H1 (cell line): Measurements from ENCODE around the gene TRAF3IP3. TPM values are rescaled to one million over a fixed set of nuclear protein-coding genes. Genes with fewer than 3 reads are reported as not detected.

Experiments used
- CTCF ChIP-seq, 3 experiments: IDR thresholded peaks; 1 replicate in 2 of 3; 2 replicates in 1 of 3; pipeline versions ENCODE4 v1.5.1 to v1.6.1; 2011; ENCODE audit warnings: low read length in 3 of 3, mild to moderate bottlenecking in 3 of 3, inconsistent platforms in 2 of 3, low read depth in 1 of 3, moderate library complexity in 1 of 3; ENCODE audit not compliant: insufficient read depth in 1 of 3; ENCODE audit errors: control extremely low read depth in 1 of 3
- E2F6 ChIP-seq: IDR thresholded peaks from 2 replicates; pipeline ENCODE4 v1.6.1; 2012; ENCODE audit warnings: inconsistent platforms
- FOSL1 ChIP-seq: IDR thresholded peaks from 2 replicates; pipeline ENCODE4 v1.6.1; 2011; ENCODE audit warnings: mild to moderate bottlenecking, low read depth, low read length, moderate library complexity; ENCODE audit not compliant: insufficient read depth
- HDAC6 ChIP-seq: IDR thresholded peaks from one replicate; pipeline ENCODE4 v1.7.1; 2012; ENCODE audit warnings: low read depth, mild to moderate bottlenecking, inconsistent platforms, low read length, moderate library complexity
- SAP30 ChIP-seq: fragments of 300-600 bp; sonication (generic); IDR thresholded peaks from 2 replicates; pipeline ENCODE4 v1.7.1; 2012; ENCODE audit warnings: low read length, moderate library complexity, mild to moderate bottlenecking, inconsistent platforms; ENCODE audit not compliant: insufficient read depth, insufficient replicate concordance
- TBP ChIP-seq: IDR thresholded peaks from 2 replicates; pipeline ENCODE4 v1.6.1; 2011; ENCODE audit warnings: low read depth, low read length, improper control_type of control experiment
- polyA plus RNA-seq, 7 experiments: library from polyadenylated mRNA; depleted of rRNA in 3 of 7; stranded (reverse) in 5 of 7; unstranded in 2 of 7; fragments of >200 nt in 5 of 7; fragments of 200-250 nt in 2 of 7; gene quantifications; 1 replicate in 5 of 7; 2 replicates in 1 of 7; 4 replicates in 1 of 7; pipeline versions ENCODE4 v1.2.1 to v1.2.3, GENCODE V29; 2011 to 2013; ENCODE audit warnings: missing spikeins in 2 of 7, mixed read lengths in 2 of 7
- total RNA-seq: library from RNA; stranded (reverse); fragmentation: NEBNext Ultra II Directional; extraction: Animal tissue kit (Norgen Biotek cat#: 25700); gene quantifications from 2 replicates; pipeline ENCODE4 v1.2.1, GENCODE V29; 2021

The TRAF3IP3 gene
- total and polyA plus RNA-seq, 2 of the 8 experiments (the other 6 are each of a cell fraction or from before 2014, with no cell fraction given) = not detected

GRCh38 chr1:209777587-209777986, 21.7 kb downstream of the TRAF3IP3 start (continued):
- TF ChIP-seq CTCF (IDR thresholded peaks at IDR 0.05; ENCODE audit: control extremely low read depth in 1 of 3, insufficient read depth in 1 of 3, low read depth in 1 of 3, low read length in 3 of 3) (no peak), SAP30 (no peak), TBP (no peak), FOSL1 (no peak), HDAC6 (no peak), E2F6 (no peak)
